Measurements from ENCODE around the gene WNT5A.

WNT5A gene

DNA sequence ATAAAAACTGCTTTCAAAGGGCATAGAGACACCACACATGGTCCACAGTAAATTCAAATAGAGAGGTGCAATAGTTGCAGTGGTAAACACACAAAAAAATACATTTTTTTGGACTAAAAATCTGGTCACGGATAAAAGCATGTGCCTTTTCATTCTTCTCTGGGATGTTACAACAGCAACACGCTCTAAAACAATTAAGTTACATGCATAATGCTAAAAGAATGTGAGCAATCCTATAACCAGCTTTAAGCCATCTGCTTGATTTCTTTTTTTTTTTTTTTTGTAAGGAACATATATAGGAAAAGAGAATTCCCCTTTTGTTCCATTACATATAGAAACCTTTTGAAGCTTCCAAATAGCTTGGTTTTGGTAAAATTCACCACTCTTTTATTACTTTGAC lies 20.0 kb downstream of the WNT5A start:
- Histone ChIP-seq H3K4me1 (ENCODE audit: control insufficient read depth, insufficient read depth, low read length) (peaks cover 4% of the 10 kb centered on the region; the same call in 1 of the 2 replicates), H3K9ac (ENCODE audit: low read depth, low read length) (no peak overlapping the region), H3K4me3 (ENCODE audit: low read depth, low read length) (no peak overlapping the region), H3K27me3 (ENCODE audit: control insufficient read depth, insufficient read depth, low read length) (no peaks in the 10 kb centered on the region), H3K36me3 (ENCODE audit: control insufficient read depth, insufficient read depth, low read length) (peaks cover 10% of the 10 kb centered on the region; the same call in 1 of the 2 replicates), H3K27ac (ENCODE audit: low read depth, low read length) (no peak overlapping the region), H3K9me3 (ENCODE audit: control insufficient read depth, insufficient read depth, low read length) (no peaks in the 10 kb centered on the region)

DNA sequence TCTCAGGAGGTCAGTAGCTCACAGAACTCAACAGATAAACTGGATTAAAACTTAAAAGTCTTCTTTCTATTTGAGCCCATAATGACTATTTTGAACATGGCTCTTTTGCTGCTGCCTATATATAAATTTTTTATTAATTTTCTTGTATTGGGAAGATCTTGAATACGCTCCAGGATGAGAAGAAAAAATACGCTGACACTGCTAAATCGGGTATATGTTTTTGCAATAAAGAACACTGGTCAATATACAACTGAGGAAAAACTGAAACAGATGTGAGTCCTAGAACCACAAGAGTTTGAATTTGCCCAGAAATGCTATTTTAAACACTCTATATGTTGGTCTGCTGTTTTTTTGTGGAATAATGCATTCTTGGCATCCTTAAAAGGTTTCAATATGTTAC lies 20.6 kb downstream of the WNT5A start:
- Histone ChIP-seq H3K36me3 (ENCODE audit: control insufficient read depth, insufficient read depth, low read length) (peaks cover 10% of the 10 kb centered on the region; the same call in 1 of the 2 replicates), H3K9ac (ENCODE audit: low read depth, low read length) (no peak overlapping the region), H3K4me1 (ENCODE audit: control insufficient read depth, insufficient read depth, low read length) (peaks cover 4% of the 10 kb centered on the region; the same call in 1 of the 2 replicates), H3K27me3 (ENCODE audit: control insufficient read depth, insufficient read depth, low read length) (no peaks in the 10 kb centered on the region), H3K4me3 (ENCODE audit: low read depth, low read length) (no peak overlapping the region), H3K27ac (ENCODE audit: low read depth, low read length) (no peak overlapping the region), H3K9me3 (ENCODE audit: control insufficient read depth, insufficient read depth, low read length) (no peaks in the 10 kb centered on the region)

DNA sequence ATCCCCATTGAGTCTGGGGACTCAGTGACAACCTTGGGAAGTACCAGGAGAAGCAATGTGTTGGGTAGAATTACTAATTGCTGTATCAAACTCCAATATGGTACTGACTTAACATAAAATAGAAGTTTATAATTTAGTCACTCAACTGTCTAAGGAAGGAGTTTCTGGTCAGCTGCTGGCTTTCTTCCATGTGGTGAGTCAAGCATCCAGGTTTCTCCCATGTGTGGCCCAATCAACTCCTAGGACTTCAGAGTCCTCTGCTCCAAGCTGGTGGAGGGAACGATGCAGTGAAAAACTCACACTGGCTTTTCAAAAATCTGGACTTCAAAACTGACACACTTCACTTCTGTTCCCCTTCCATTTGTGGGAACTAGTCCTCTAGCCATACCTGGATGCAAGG lies 25.2 kb downstream of the WNT5A start:
- Histone ChIP-seq H3K9me3 (ENCODE audit: control insufficient read depth, insufficient read depth, low read length) (no peaks in the 10 kb centered on the region), H3K4me3 (ENCODE audit: low read depth, low read length) (no peak overlapping the region), H3K4me1 (ENCODE audit: control insufficient read depth, insufficient read depth, low read length) (no peaks in the 10 kb centered on the region), H3K36me3 (ENCODE audit: control insufficient read depth, insufficient read depth, low read length) (no peaks in the 10 kb centered on the region), H3K9ac (ENCODE audit: low read depth, low read length) (no peak overlapping the region), H3K27ac (ENCODE audit: low read depth, low read length) (no peak overlapping the region), H3K27me3 (ENCODE audit: control insufficient read depth, insufficient read depth, low read length) (no peaks in the 10 kb centered on the region)

DNA sequence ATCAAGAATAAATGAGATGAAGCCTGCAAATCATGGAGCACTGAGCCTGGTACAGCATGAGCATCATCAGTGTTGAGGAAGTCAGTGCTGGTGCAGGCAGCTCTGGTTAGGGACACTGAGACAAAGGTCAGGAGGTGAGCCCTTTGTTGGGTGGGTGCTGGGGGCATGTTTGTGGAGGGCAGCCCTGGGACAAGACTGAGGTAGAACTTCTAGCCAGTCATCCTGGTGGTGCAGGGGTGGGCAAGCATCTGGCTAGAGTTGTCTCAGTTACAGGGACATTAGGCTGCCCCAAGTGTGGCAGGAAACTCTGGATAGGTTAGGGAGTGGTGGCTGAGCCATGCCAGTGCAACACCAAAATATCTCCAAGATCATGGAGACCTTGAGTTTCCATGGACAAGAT lies 27.3 kb downstream of the WNT5A start:
- Histone ChIP-seq H3K36me3 (ENCODE audit: control insufficient read depth, insufficient read depth, low read length) (no peaks in the 10 kb centered on the region), H3K9ac (ENCODE audit: low read depth, low read length) (no peak overlapping the region), H3K27ac (ENCODE audit: low read depth, low read length) (no peak overlapping the region), H3K4me1 (ENCODE audit: control insufficient read depth, insufficient read depth, low read length) (no peaks in the 10 kb centered on the region), H3K4me3 (ENCODE audit: low read depth, low read length) (no peak overlapping the region), H3K27me3 (ENCODE audit: control insufficient read depth, insufficient read depth, low read length) (no peaks in the 10 kb centered on the region), H3K9me3 (ENCODE audit: control insufficient read depth, insufficient read depth, low read length) (no peaks in the 10 kb centered on the region)

DNA sequence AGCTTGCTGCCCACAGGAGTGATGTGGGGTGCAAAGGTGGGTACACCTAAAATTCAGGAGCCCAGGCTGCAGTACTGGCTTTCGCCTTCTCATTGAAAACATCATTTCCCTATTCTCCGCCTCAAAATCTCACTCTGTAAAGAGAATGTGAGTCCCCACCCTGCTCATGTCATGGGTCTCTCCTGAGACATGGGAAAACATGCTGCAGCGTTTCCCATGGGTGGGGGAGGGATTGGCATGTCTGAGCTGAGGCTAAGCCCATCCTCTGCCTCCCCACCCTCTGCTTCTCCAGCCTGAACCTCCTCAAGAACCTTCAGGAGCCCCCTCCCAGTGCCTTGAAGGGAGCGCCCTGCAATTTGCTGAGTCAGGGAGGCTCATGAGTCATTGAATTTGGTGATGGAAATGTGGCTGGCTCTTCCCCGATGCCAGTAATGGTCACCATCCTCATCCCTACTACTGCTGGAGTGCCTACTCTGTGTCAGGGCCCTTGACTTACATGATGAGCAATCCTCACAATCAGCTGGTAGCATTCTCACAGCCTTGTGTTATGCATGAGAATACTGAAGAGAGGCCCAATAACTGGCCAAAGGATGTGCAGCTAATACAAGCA lies 28.8 kb downstream of the WNT5A start:
- Histone ChIP-seq H3K4me3 (ENCODE audit: low read depth, low read length) (no peak overlapping the region), H3K27ac (ENCODE audit: low read depth, low read length) (no peak overlapping the region), H3K9ac (ENCODE audit: low read depth, low read length) (no peak overlapping the region), H3K9me3 (ENCODE audit: control insufficient read depth, insufficient read depth, low read length) (no peaks in the 10 kb centered on the region), H3K36me3 (ENCODE audit: control insufficient read depth, insufficient read depth, low read length) (no peaks in the 10 kb centered on the region), H3K4me1 (ENCODE audit: control insufficient read depth, insufficient read depth, low read length) (no peaks in the 10 kb centered on the region), H3K27me3 (ENCODE audit: control insufficient read depth, insufficient read depth, low read length) (no peaks in the 10 kb centered on the region)

DNA sequence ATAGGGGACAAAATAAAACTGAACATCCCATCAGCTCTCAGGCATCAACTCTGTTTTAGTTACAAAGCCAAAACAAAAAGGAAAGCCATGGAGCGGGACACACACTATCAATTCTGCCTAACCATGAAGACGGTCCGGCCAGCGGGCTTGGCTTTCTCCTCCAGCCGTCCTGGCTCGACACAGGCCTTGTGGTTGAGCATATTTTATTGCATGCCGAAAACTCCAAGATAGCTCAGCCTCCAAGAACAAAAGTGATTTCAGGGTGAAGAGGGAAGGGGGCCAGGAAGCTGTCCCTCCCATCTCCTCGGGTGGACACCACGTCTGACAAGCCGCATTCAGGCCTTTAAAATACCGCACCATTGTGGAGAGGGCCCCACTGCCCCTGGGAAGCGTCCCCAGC lies 31.2 kb downstream of the WNT5A start:
- Histone ChIP-seq H3K9me3 (ENCODE audit: control insufficient read depth, insufficient read depth, low read length) (no peaks in the 10 kb centered on the region), H3K27ac (ENCODE audit: low read depth, low read length) (no peak overlapping the region), H3K4me3 (ENCODE audit: low read depth, low read length) (no peak overlapping the region), H3K27me3 (ENCODE audit: control insufficient read depth, insufficient read depth, low read length) (no peaks in the 10 kb centered on the region), H3K9ac (ENCODE audit: low read depth, low read length) (no peak overlapping the region), H3K36me3 (ENCODE audit: control insufficient read depth, insufficient read depth, low read length) (no peaks in the 10 kb centered on the region), H3K4me1 (ENCODE audit: control insufficient read depth, insufficient read depth, low read length) (no peaks in the 10 kb centered on the region)

DNA sequence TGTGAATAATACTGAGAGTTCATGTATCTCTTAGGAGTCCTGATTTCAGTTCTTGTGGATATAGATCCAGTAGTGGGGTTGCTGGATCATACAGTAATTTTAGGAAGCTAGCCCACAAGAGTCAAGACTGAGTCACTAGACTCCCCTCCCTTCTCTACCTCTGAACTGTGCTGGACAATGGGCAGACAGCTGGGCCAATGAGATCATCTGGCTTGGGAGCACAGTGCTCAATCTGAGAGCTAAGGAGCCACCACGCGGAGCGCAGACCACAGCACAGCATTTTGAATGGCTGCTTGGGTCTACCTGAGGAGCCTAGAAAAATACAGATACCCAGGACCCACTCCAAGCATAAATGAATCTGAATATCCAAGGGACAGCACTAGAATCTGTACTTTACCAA lies 32.5 kb downstream of the WNT5A start:
- Histone ChIP-seq H3K27ac (ENCODE audit: low read depth, low read length) (no peak overlapping the region), H3K4me1 (ENCODE audit: control insufficient read depth, insufficient read depth, low read length) (no peaks in the 10 kb centered on the region), H3K27me3 (ENCODE audit: control insufficient read depth, insufficient read depth, low read length) (no peaks in the 10 kb centered on the region), H3K36me3 (ENCODE audit: control insufficient read depth, insufficient read depth, low read length) (no peaks in the 10 kb centered on the region), H3K9me3 (ENCODE audit: control insufficient read depth, insufficient read depth, low read length) (no peaks in the 10 kb centered on the region), H3K9ac (ENCODE audit: low read depth, low read length) (no peak overlapping the region), H3K4me3 (ENCODE audit: low read depth, low read length) (no peak overlapping the region)

DNA sequence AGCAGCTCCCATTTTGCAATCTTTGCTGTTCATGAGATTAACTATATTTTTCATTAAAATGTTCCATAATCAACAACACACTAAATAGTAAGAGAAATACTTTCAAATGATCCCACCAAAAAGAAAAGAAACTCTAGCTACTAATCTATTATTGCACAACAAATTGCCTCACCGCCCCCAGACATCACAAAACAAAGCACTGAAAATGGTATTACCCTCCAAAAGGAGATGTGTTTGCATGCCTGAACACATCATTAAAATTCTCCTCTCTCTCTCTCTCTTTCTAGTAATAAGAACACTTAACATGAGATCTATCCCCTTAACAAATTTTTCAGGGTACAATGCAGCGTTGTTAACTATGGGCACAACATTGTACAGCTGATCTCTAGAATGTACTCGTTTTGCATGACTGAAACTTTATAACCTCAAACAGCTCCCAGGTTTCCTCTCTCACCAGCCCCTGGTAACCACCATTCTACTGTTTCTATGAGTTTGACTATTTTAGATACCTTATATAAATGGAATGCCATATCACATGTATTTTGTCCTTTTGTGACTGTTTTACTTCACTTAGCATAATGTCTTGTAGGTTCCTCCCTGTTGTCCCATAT lies 33.1 kb downstream of the WNT5A start:
- no peaks in the 10 kb centered on the region for H3K27me3 ChIP-seq (ENCODE audit: control insufficient read depth, insufficient read depth, low read length)
- no peak overlapping the region for H3K9ac ChIP-seq (ENCODE audit: low read depth, low read length)
- H3K9me3 ChIP-seq (ENCODE audit: control insufficient read depth, insufficient read depth, low read length), result no peaks in the 10 kb centered on the region
- no peak overlapping the region for H3K27ac ChIP-seq (ENCODE audit: low read depth, low read length)
- H3K4me3 ChIP-seq (ENCODE audit: low read depth, low read length), result no peak overlapping the region
- no peaks in the 10 kb centered on the region for H3K4me1 ChIP-seq (ENCODE audit: control insufficient read depth, insufficient read depth, low read length)
- H3K36me3 ChIP-seq (ENCODE audit: control insufficient read depth, insufficient read depth, low read length), result no peaks in the 10 kb centered on the region

DNA sequence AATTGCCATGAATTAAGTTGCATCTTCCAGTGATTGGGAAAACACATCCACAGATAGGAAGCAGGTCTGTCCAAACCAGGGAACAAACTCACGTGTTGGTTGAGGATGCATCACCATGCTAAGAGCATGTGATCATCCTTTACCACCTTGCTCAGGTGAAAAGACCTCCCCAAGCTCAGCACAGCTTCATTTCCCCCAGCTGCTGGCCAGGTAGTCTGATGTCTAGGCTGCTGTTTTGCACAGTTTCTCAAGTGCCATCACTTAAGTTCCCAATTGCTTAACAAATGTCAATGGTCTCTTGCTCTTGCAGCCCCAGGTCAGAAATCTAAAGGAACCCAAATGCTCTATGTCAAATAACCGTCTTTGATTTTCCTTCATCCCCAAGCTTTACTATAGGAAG lies 34.2 kb downstream of the WNT5A start:
- Histone ChIP-seq H3K27ac (ENCODE audit: low read depth, low read length) (no peak overlapping the region), H3K4me3 (ENCODE audit: low read depth, low read length) (no peak overlapping the region), H3K4me1 (ENCODE audit: control insufficient read depth, insufficient read depth, low read length) (no peaks in the 10 kb centered on the region), H3K36me3 (ENCODE audit: control insufficient read depth, insufficient read depth, low read length) (no peaks in the 10 kb centered on the region), H3K9ac (ENCODE audit: low read depth, low read length) (no peak overlapping the region), H3K27me3 (ENCODE audit: control insufficient read depth, insufficient read depth, low read length) (no peaks in the 10 kb centered on the region), H3K9me3 (ENCODE audit: control insufficient read depth, insufficient read depth, low read length) (no peaks in the 10 kb centered on the region)

DNA sequence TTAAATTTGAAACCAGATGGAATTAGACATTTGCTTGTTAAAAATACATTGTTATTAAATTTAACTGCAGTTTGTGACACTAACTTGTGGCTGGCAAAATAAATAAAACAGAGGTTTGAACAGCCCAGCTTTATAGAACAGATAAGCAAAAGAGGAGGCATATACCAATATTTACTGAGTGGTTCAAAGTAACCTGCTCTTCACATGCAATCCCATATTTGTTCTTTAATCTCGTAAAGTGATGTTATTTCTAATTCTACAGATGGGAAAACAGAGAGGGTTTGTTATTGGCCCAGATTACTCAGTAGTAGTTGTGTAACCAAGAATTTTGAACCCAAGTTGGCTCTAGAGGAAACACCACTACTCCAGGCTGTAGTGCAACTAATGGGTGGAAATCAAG lies 37.6 kb downstream of the WNT5A start:
- Histone ChIP-seq H3K4me1 (ENCODE audit: control insufficient read depth, insufficient read depth, low read length) (no peaks in the 10 kb centered on the region), H3K27me3 (ENCODE audit: control insufficient read depth, insufficient read depth, low read length) (no peaks in the 10 kb centered on the region), H3K36me3 (ENCODE audit: control insufficient read depth, insufficient read depth, low read length) (no peaks in the 10 kb centered on the region), H3K4me3 (ENCODE audit: low read depth, low read length) (no peak overlapping the region), H3K27ac (ENCODE audit: low read depth, low read length) (no peak overlapping the region), H3K9ac (ENCODE audit: low read depth, low read length) (no peak overlapping the region), H3K9me3 (ENCODE audit: control insufficient read depth, insufficient read depth, low read length) (no peaks in the 10 kb centered on the region)

DNA sequence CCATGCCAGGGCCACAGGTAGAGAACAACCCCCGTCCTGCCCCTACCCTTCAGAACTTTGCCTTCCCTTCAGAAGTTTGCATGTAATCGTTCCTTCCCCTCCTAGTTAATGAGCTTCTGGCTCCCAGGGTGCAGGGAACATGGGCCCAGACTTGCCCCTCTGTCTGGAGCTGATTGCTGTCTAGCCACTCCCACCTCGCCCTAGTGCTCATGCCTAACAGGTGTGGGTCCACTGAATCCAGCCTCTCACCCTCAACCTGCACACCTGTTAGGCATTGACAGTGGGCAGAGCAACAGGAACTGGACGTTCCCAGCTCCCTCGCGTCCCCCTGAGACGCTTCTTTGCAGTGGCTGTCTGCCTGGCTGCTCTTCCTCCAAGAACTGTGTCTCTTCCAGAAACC lies 40.3 kb downstream of the WNT5A start:
- Histone ChIP-seq H3K27me3 (ENCODE audit: control insufficient read depth, insufficient read depth, low read length) (no peaks in the 10 kb centered on the region), H3K9me3 (ENCODE audit: control insufficient read depth, insufficient read depth, low read length) (no peaks in the 10 kb centered on the region), H3K36me3 (ENCODE audit: control insufficient read depth, insufficient read depth, low read length) (no peaks in the 10 kb centered on the region), H3K9ac (ENCODE audit: low read depth, low read length) (no peak overlapping the region), H3K27ac (ENCODE audit: low read depth, low read length) (no peak overlapping the region), H3K4me3 (ENCODE audit: low read depth, low read length) (no peak overlapping the region), H3K4me1 (ENCODE audit: control insufficient read depth, insufficient read depth, low read length) (no peaks in the 10 kb centered on the region)

Data from HUES48 (cell line).